Hematopoietic multipotent progenitor cell (in vitro differentiated cells): Measurements from ENCODE around the gene NECTIN3. TPM values are rescaled to one million over a fixed set of nuclear protein-coding genes. Genes with fewer than 3 reads are reported as not detected.

Experiments used
- DNase-seq, 3 donors: peaks; one replicate each; pipeline ENCODE4 v3.0.0-alpha.2; 2011 to 2015; ENCODE audit warnings: low read depth in 2 of 3, low spot score in 2 of 3
- total RNA-seq: library from RNA; depleted of rRNA; stranded (reverse); fragments of >200 nt; gene quantifications from one replicate; pipeline ENCODE4 v1.2.3, GENCODE V29; 2012

The NECTIN3 gene
- total RNA-seq, 1 donor = under 0.01 TPM

DNA sequence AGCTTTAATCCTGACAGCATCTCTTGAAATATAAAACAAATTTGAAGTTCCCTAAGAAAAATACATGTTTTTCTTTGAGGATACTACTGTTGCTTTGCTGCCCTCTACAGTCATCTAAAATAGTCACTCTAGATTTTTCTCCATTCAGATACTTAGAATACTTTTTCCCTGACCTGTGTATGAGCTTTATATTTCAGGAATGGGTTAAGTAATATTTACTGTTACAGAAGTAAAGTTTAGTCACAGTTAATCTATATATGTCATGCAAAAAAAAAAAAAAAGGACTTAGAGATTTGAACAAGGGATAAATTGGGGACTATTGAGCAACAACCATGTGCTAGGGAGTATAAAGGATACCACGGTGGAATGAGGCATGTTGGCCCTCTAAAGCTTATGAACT, 8.8 kb downstream of the NECTIN3 start:
- peak in 1 of 3 donors; percentile 39 for DNase-seq

DNA sequence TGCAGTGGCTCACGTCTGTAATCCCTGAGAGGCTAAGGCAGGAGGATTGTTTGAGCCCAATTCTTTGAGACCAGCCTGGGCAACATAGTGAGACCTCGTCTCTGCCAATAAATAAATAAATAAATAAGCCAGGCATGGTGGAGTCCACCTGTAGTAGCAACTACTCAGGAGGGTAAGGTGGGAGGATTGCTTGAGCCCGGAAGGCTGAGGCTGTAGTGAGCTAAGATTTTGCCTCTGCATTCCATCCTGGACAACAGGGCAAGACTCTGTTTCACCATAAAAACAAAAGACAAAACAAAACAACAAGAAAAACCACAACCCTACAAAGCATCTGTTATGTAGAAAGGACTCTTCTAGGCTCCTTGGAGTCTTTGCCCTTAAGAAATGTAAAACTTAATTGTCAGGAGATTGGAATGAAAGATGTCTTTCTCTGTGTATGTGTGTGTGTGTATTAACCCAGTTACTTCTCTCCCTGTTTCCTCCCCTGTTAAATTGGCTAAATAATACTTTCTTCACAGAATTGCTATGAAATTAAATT, 9.5 kb downstream of the NECTIN3 start:
- DNase-seq = no peak

DNA sequence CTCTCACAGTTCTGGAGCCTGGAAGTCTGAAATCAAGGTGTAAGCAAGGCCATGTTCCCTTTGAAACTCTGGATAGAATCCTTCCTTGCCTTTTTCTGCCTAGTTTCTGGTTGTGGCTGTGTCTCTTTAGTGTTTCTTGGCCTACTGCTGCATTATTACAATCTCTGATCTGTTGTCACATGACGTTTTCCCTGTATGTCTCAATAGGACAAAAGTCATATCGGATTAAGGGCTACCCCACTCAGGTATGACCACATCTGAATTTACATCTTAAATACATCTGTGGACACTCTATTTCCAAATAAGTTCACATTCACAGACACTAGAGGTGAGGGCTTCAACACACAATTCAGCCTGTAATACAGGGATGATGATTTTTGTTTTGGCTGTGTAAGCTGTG, 13.3 kb downstream of the NECTIN3 start:
- DNase-seq = no peak

DNA sequence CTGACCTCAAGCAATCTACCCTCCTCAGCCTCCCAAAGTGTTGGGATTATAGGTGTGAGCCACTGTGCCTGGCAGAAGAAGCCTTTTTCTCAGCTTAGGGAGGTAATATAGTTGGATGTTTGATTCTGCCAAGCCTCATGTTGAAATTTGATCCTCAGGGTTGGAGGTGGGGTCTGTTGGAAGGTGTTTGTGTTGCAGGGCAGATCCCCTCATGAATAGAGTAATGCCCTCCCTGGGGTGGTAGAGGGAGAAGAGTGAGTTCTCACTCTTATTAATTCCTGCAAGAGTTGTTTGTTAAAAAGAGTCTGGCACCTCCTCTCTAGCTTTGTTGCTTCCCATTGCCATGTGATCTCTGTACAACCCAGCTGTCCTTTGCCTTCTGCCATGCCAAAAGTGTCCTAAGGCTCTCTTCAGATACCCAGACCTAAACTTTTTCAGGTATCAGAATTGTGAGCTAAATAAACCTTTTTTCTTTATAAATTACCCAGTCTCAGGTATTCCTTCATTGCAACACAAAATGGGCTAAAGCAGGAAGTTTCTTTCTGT, 16.4 kb downstream of the NECTIN3 start:
- no peak for DNase-seq

GRCh38 chr3:111096487-111097209, 25.0 kb downstream of the NECTIN3 start:
- DNase-seq = no peak

DNA sequence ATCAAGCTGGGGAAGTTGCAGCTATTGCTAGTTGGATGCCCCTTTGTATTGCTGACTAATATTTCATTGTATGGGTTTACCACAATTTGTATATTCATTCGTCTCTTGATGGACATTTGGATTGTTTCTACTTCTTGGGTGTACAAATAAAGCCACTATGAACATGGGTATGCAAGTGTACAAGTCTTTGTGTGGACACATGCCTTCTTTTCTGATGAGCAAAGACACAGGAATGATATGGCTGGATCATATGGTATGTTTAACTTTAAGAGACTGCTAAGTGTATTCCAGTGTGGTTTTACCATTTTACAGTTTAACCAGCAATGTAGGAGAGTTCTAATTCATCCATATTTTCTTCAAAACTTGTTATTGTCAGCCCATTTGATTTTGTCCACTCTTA, 32.2 kb downstream of the NECTIN3 start:
- no peak for DNase-seq

DNA sequence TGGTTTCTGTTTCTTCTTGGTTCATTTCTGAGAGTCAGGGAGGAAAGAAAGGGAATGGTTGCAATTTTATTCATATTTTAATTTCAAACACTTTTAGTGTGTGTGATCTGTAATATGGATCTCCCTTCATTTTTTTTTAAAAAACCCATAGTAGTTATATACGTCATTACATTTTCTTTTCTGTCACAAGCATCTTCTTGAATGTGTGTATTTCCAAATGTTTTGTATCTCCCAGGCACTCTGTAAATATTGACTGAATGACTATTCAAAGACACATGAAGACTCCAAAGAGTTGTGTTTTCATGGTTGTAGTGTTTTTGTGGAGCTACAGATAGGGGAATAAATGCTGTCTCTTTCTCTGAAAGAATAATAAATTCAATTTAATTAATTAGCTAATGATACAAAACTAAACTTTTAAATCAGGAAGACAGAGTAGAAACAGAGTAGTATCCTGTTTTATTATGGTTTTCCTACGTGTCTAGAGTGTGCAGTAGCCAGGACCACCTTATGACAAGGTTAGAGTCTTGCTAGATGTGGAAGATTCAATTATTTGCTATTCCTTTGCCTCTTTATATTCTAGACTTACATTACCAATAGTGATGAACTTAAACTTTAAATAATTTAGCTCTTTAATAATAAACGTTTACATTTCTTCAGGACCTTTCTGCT, 35.5 kb downstream of the NECTIN3 start:
- no peak for DNase-seq

DNA sequence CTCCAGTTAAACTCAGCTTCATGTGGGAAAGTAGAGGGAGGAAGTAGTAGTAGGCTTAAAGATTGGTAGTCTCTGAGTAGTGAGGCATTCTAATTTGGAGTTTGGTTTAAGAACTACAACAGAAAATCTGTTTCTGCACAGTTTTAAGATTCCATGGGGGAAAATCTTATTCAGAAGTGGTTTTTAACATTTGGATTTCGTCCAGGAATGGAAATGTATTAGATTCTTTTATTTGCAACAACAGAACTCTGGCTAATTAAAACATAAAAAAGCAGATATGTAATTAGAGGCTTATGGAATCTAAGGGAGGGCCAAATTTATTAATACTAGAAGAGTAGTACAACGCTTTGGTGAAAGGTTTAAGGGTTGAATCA, 36.0 kb downstream of the NECTIN3 start:
- no peak for DNase-seq

- DNase-seq = no peak
Observed at GRCh38 chr3:111112913-111113312, 41.3 kb downstream of the NECTIN3 start.

GRCh38 chr3:111128884-111129283, 57.3 kb downstream of the NECTIN3 start:
- DNase-seq = no peak

GRCh38 chr3:111130827-111131226, 59.2 kb downstream of the NECTIN3 start:
- DNase-seq = no peak

DNA sequence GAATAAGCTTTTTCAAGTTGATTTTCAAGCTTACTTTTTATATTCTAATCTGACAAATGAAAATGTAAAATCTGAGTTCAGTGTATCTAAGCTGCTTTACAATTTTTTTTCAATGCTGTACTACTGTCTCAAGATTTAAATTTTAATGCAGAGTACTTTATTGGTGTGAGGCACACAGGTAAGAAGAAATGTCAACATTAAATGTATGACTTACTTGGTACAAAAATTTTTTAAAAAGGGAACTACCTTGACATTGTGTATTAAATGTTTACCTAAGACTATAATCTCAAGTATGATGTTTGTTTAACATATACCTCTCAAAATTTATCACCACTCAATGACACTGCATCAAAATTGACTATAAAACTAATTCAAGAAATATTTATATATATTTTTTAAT, 62.7 kb downstream of the NECTIN3 start:
- no peak for DNase-seq

DNA sequence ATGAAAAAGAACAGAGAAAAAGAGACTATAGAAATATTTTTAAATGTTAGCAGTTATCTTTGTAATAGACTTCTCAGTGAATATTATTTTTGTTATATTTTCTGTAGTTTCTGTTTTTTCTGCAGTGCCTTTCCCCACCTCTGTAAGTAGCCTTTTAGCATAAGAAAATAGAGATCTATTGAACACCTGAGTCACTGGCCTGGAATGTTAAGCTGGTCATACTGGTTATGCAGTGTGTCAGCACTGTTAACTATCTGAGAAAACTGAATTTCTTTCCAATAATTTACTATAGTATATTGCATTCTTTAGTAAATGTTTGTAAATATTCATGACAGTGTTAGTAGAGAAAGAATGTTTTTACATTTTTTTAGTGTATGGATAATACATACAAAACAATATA, 79.8 kb downstream of the NECTIN3 start:
- no peak for DNase-seq

- DNase-seq = no peak
Observed at GRCh38 chr3:111152496-111152895, 80.9 kb downstream of the NECTIN3 start.

DNA sequence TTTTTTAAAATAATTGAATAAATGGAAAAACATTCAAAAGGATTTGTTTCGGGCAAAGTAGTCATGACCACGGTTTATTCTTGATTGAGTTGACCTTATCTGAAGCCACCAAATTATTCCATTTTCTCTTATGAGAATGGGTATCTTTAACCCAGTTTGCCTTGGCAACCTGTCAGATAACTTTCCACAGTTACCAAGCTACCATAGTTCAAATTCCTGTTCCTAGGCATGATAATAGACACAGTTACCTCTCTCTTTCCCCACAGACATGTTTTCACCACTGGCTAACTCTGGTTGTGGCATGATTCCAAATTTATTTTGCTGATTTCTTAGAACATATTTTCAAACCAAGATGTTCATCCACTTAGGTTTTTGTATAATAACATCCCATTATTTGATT, 84.9 kb downstream of the NECTIN3 start:
- no peak for DNase-seq

GRCh38 chr3:111159391-111159790, 87.8 kb downstream of the NECTIN3 start:
- DNase-seq = no peak

GRCh38 chr3:111164621-111165020, 93.0 kb downstream of the NECTIN3 start:
- no peak for DNase-seq

- DNase-seq = no peak
Observed at GRCh38 chr3:111165411-111165810, 93.8 kb downstream of the NECTIN3 start.

- no peak for DNase-seq
Observed at GRCh38 chr3:111173328-111173900, 101.8 kb downstream of the NECTIN3 start.

DNA sequence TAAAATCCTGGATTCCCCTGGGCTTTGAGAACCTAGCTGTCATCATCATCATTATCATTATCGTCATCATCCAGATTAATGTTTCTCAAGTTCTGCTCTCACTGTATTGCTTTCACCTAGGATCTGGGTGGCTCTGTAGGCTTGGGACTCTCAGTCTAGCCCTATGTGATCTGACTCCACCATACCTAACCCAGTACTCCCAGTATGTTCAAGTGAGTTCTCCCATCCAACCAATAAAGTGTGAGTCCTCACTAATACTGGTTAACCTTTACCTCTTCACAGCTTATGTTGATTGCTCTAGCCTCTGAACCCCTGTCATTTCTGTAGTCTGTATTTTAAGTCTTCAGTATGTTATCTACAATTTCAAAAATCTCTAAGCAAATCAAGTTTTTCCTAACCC, 102.3 kb downstream of the NECTIN3 start:
- no peak for DNase-seq

GRCh38 chr3:111190518-111190917, 118.9 kb downstream of the NECTIN3 start:
- DNase-seq = no peak

DNA sequence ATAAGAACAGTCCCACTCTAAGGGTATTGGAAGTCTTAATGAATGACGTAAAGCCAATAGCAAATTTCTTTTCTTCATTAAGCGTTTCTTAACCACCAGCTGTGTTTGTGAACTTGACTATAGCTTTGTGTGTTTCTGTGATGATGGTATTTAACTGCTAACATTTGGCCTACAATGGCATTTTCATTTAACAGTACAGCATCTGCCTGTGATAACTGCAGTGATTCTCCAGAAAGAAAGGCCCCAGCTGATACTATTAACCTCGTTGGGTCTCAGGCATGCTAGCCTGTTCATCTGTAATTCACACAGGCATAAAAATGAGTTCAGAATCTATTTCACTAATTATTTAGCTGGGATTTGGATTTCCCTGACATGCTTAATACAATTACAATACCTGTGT, 121.9 kb downstream of the NECTIN3 start:
- no peak for DNase-seq
